ENCODE results near the gene TGM3.

Gene TGM3

DNA sequence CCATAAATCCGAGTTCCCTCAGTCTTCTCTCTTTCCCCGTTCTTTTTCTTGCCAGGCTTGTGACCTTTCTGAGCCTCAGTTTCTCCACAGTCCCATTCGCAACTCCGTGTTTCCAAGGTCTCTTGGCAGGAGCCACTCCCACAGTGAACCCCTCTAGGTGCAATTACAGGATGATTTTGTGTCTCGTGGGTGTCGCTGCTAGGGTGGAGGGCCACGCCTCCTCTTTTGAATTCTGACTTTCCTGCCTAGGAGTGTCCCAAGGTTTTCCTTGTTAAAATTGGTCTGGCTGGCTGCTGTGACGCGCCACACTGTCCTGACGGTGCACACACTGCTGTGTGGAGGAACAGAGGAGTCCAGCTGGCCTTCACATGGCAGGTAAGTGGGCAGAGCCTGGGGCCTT, 84.8 kb downstream of the TGM3 start, which contains the start of gene TGM6:
Gene TGM6 (plus strand): TSS at position 301 of the 400 bp plus-strand sequence. CDS start 68 bp downstream, at position 369.
- no peak for DNase-seq

DNA sequence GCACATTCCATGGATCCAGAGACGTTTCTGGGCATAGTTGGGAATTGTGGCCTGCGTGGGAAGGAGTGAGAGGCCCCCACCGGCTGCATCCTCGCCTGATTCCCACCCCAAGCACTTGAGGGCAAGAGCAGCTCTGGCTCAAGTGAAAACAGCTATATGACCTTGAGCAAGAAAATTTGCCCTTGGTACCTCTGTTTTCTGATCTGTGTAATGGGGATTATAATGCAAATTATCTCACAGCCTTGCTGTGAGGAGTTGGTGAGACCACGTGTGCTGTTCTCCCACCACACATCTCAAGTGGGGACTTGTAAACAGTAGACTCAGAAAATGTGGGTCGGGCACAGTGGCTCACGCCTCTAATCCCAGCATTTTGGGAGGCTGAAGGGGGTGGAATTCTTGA, 85.5 kb downstream of the TGM3 start:
- no peak for DNase-seq

- DNase-seq = no peak
Measured at GRCh38 chr20:2382833-2383232, 87.0 kb downstream of the TGM3 start.

GRCh38 chr20:2385026-2385425, 89.2 kb downstream of the TGM3 start:
- DNase-seq = no peak

GRCh38 chr20:2385496-2385895, 89.7 kb downstream of the TGM3 start:
- DNase-seq = no peak

DNA sequence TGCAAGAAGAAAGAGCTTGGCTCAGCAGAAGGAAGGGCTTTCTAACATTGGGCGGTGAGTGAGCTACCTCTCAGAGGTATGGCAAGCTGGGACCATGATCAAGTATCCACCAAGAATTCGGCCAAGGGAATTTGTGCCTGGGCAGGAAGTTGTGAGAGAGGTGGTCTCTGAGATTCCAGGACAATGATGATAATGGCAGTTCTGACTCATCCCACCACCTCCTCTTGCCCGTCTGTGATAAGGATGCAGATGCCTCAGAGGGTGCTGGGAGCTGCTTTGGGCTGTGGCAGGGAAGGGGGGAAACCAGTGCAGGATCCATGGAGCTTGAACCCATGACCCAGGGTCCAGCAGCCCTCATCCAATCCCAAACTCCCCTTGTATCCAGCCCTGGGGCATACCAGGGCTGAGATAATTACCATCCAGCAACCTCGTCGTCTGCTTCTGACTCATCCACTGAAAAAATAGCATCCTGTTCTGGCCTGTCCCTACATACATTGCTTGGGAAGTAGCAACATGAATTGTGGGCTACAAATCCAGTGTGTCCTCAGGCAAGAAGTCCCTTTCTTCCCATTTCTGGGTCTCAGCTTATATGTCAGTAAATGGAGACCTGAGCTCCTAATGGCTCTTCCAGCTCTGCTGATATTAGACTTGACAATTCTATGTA, 90.8 kb downstream of the TGM3 start:
- no peak for DNase-seq

DNA sequence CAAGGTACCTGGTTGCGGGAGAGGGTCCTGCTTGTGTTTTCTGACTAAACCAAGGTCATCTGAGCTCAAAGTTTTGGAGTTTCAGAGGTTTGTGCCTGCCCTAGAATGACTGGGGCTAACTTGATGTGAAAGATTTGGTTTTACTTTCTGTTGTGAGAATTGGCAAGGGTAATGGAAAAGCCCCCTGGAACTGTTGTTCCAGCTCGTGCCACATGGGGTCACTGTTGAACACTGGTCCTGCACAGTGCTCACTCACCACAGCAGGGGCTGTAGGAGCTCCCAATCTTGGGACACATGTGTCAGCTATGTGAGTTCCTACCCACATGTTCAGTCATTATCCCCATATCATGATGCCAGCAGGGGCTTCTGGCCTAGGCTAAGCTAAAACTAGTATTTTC, 91.4 kb downstream of the TGM3 start:
- peak; percentile 20 to 50 (median 26) for DNase-seq

DNA sequence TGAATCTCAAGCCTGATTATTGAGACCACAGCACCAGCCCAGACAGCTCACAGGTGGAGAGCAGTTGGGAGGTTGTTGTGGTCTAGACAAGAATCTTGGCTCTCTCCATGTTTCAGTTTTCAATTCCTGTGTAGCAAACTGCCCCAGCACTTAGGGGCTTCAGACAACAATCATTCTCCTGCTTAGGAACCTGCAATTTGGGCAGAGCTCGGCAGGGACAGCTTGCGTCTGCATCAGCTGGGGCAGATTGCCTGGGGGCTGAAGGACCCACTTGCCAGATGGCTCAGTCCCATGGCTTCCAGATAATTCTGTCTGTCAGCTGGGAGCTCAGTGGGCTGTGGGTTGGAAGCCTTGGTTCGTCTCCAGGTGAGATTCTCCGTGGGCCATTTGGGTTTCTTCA, 91.8 kb downstream of the TGM3 start:
- no peak for DNase-seq
